Measurements from ENCODE around the gene GCK.

Gene GCK

GRCh38 chr7:44116087-44116788 lies 73.0 kb downstream of the GCK start:
- Histone ChIP-seq H3K4me3 (ENCODE audit: low read length) (no peak overlapping the region), H3K27ac (ENCODE audit: low read length) (no peak overlapping the region), H3K9ac (ENCODE audit: low read depth, low read length) (no peak overlapping the region), H3K9me3 (ENCODE audit: insufficient read depth, low read depth, low read length) (no peaks in the 10 kb centered on the region), H3K4me1 (ENCODE audit: insufficient read depth, low read length) (no peaks in the 10 kb centered on the region), H3K36me3 (ENCODE audit: insufficient read depth, low read depth, low read length) (peaks cover 72% of the 10 kb centered on the region), H3K27me3 (ENCODE audit: insufficient read depth, low read length) (no peaks in the 10 kb centered on the region)

GRCh38 chr7:44114586-44115310 lies 74.5 kb downstream of the GCK start:
- H3K27ac ChIP-seq (ENCODE audit: low read length): no peak overlapping the region
- H3K36me3 ChIP-seq (ENCODE audit: insufficient read depth, low read depth, low read length): peaks cover 63% of the 10 kb centered on the region
- no peak overlapping the region for H3K4me3 ChIP-seq (ENCODE audit: low read length)
- no peak overlapping the region for H3K9ac ChIP-seq (ENCODE audit: low read depth, low read length)
- no peaks in the 10 kb centered on the region for H3K4me1 ChIP-seq (ENCODE audit: insufficient read depth, low read length)
- H3K27me3 ChIP-seq (ENCODE audit: insufficient read depth, low read length): no peaks in the 10 kb centered on the region
- no peaks in the 10 kb centered on the region for H3K9me3 ChIP-seq (ENCODE audit: insufficient read depth, low read depth, low read length)

GRCh38 chr7:44113764-44114354 lies 75.4 kb downstream of the GCK start:
- Histone ChIP-seq H3K9ac (ENCODE audit: low read depth, low read length) (no peak overlapping the region), H3K27me3 (ENCODE audit: insufficient read depth, low read length) (no peaks in the 10 kb centered on the region), H3K36me3 (ENCODE audit: insufficient read depth, low read depth, low read length) (peaks cover 54% of the 10 kb centered on the region), H3K9me3 (ENCODE audit: insufficient read depth, low read depth, low read length) (no peaks in the 10 kb centered on the region), H3K4me3 (ENCODE audit: low read length) (no peak overlapping the region), H3K27ac (ENCODE audit: low read length) (no peak overlapping the region), H3K4me1 (ENCODE audit: insufficient read depth, low read length) (no peaks in the 10 kb centered on the region)

- H3K9ac ChIP-seq (ENCODE audit: low read depth, low read length): no peak overlapping the region
- H3K36me3 ChIP-seq (ENCODE audit: insufficient read depth, low read depth, low read length): peaks cover 49% of the 10 kb centered on the region
- H3K9me3 ChIP-seq (ENCODE audit: insufficient read depth, low read depth, low read length): no peaks in the 10 kb centered on the region
- H3K4me1 ChIP-seq (ENCODE audit: insufficient read depth, low read length): no peaks in the 10 kb centered on the region
- H3K4me3 ChIP-seq (ENCODE audit: low read length): no peak overlapping the region
- H3K27me3 ChIP-seq (ENCODE audit: insufficient read depth, low read length): no peaks in the 10 kb centered on the region
- H3K27ac ChIP-seq (ENCODE audit: low read length): no peak overlapping the region
Observed at GRCh38 chr7:44112997-44113763, 76.1 kb downstream of the GCK start.

GRCh38 chr7:44112231-44112996 lies 76.8 kb downstream of the GCK start:
- no peak overlapping the region for H3K9ac ChIP-seq (ENCODE audit: low read depth, low read length)
- no peaks in the 10 kb centered on the region for H3K4me1 ChIP-seq (ENCODE audit: insufficient read depth, low read length)
- H3K27me3 ChIP-seq (ENCODE audit: insufficient read depth, low read length): no peaks in the 10 kb centered on the region
- H3K27ac ChIP-seq (ENCODE audit: low read length): no peak overlapping the region
- H3K36me3 ChIP-seq (ENCODE audit: insufficient read depth, low read depth, low read length): peaks cover 42% of the 10 kb centered on the region
- no peak overlapping the region for H3K4me3 ChIP-seq (ENCODE audit: low read length)
- no peaks in the 10 kb centered on the region for H3K9me3 ChIP-seq (ENCODE audit: insufficient read depth, low read depth, low read length)

- Histone ChIP-seq H3K9ac (ENCODE audit: low read depth, low read length) (no peak overlapping the region), H3K36me3 (ENCODE audit: insufficient read depth, low read depth, low read length) (peaks cover 35% of the 10 kb centered on the region)
Observed at GRCh38 chr7:44111761-44112160, 77.5 kb downstream of the GCK start.

GRCh38 chr7:44110719-44111635 lies 78.3 kb downstream of the GCK start:
- 0 out of 2 replicates have a peak, but pooled peaks cover under 1% of the 10 kb centered on the region for H3K27me3 ChIP-seq (ENCODE audit: insufficient read depth, low read length)
- H3K36me3 ChIP-seq (ENCODE audit: insufficient read depth, low read depth, low read length): peaks cover 28% of the 10 kb centered on the region
- H3K9me3 ChIP-seq (ENCODE audit: insufficient read depth, low read depth, low read length): no peaks in the 10 kb centered on the region
- no peak overlapping the region for H3K9ac ChIP-seq (ENCODE audit: low read depth, low read length)
- H3K4me1 ChIP-seq (ENCODE audit: insufficient read depth, low read length): no peaks in the 10 kb centered on the region
- H3K4me3 ChIP-seq (ENCODE audit: low read length): no peak overlapping the region
- H3K27ac ChIP-seq (ENCODE audit: low read length): no peak overlapping the region

More at GRCh38 chr7:44111761-44112160, 77.5 kb downstream of the GCK start:
- Histone ChIP-seq H3K27me3 (ENCODE audit: insufficient read depth, low read length) (no peaks in the 10 kb centered on the region), H3K4me3 (ENCODE audit: low read length) (no peak overlapping the region), H3K4me1 (ENCODE audit: insufficient read depth, low read length) (no peaks in the 10 kb centered on the region), H3K9me3 (ENCODE audit: insufficient read depth, low read depth, low read length) (no peaks in the 10 kb centered on the region), H3K27ac (ENCODE audit: low read length) (no peak overlapping the region)

GRCh38 chr7:44109991-44110390 lies 79.2 kb downstream of the GCK start:
- Histone ChIP-seq H3K9ac (ENCODE audit: low read depth, low read length) (no peak overlapping the region), H3K27me3 (ENCODE audit: insufficient read depth, low read length) (peaks cover 10% of the 10 kb centered on the region), H3K36me3 (ENCODE audit: insufficient read depth, low read depth, low read length) (peaks cover 18% of the 10 kb centered on the region), H3K9me3 (ENCODE audit: insufficient read depth, low read depth, low read length) (no peaks in the 10 kb centered on the region), H3K27ac (ENCODE audit: low read length) (no peak overlapping the region), H3K4me3 (ENCODE audit: low read length) (no peak overlapping the region), H3K4me1 (ENCODE audit: insufficient read depth, low read length) (no peaks in the 10 kb centered on the region)

- H3K27me3 ChIP-seq (ENCODE audit: insufficient read depth, low read length): peaks cover 17% of the 10 kb centered on the region
- H3K36me3 ChIP-seq (ENCODE audit: insufficient read depth, low read depth, low read length): peaks cover 9% of the 10 kb centered on the region
- H3K9ac ChIP-seq (ENCODE audit: low read depth, low read length): no peak overlapping the region
Observed at GRCh38 chr7:44108768-44109750, 80.2 kb downstream of the GCK start.

More at GRCh38 chr7:44108768-44109750, 80.2 kb downstream of the GCK start:
- H3K4me1 ChIP-seq (ENCODE audit: insufficient read depth, low read length): no peaks in the 10 kb centered on the region
- no peaks in the 10 kb centered on the region for H3K9me3 ChIP-seq (ENCODE audit: insufficient read depth, low read depth, low read length)
- no peak overlapping the region for H3K27ac ChIP-seq (ENCODE audit: low read length)
- no peak overlapping the region for H3K4me3 ChIP-seq (ENCODE audit: low read length)
